ENCODE measurements around the gene EAPP.

EAPP gene

DNA sequence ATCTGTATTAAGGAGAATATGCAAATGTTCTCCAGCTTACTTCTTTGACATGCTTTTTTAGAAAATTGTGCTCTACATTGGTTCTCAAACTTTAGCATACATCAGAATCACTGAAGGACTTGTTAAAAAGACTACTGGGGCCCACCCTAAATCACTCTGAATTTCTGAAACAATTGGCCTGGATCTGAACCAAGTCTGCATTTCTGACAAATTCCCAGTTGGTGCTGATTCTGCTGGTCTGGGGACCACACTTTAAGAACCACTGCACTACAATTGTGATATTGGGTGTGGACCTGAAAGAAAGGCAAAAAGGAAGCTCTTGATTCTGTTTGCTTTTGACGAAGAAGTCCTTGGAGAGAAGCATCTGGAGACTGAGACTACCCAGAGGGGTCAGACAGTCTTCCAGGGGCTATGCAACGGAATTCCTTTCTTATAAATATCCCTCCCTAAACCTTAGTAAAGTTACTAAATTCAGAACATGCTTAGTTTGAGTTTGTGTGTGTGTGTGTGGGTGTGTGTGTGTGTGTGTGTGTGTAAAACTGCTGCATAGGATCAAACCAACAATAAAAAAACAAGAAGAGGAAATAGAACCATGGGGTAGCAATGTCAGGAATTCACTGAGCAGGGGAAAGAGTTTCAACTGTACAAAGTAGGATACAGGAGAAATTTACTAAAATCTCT lies 36.8 kb downstream of the EAPP start:
- H3K27ac ChIP-seq: no peak overlapping the region
- no peaks in the 10 kb centered on the region for H3K27me3 ChIP-seq
- H3K9ac ChIP-seq: no peak overlapping the region
- no peak for TF ChIP-seq Cebpa-rat (IDR thresholded peaks at IDR 0.05)
- H3K4me2 ChIP-seq: no peak overlapping the region
- no peak overlapping the region for H3K4me3 ChIP-seq
- H4K20me1 ChIP-seq: no peaks in the 10 kb centered on the region
- no peaks in the 10 kb centered on the region for H3K36me3 ChIP-seq
- no peaks in the 10 kb centered on the region for H3K9me3 ChIP-seq
- H3K4me1 ChIP-seq: no peaks in the 10 kb centered on the region

GRCh38 chr14:34502001-34502400 lies 37.5 kb downstream of the EAPP start:
- no peak for TF ChIP-seq Cebpa-rat (IDR thresholded peaks at IDR 0.05)

GRCh38 chr14:34501004-34501580 lies 38.4 kb downstream of the EAPP start:
- H3K27ac ChIP-seq: no peak overlapping the region
- no peaks in the 10 kb centered on the region for H3K27me3 ChIP-seq
- no peak for TF ChIP-seq Cebpa-rat (IDR thresholded peaks at IDR 0.05)
- no peak overlapping the region for H3K9ac ChIP-seq
- no peaks in the 10 kb centered on the region for H3K4me1 ChIP-seq
- no peak overlapping the region for H3K4me2 ChIP-seq
- H3K4me3 ChIP-seq: no peak overlapping the region
- no peaks in the 10 kb centered on the region for H3K36me3 ChIP-seq
- no peaks in the 10 kb centered on the region for H3K9me3 ChIP-seq
- H4K20me1 ChIP-seq: no peaks in the 10 kb centered on the region

More at GRCh38 chr14:34502001-34502400, 37.5 kb downstream of the EAPP start:
- Histone ChIP-seq H3K27ac (no peak overlapping the region), H3K9ac (no peak overlapping the region), H3K4me1 (no peaks in the 10 kb centered on the region), H3K9me3 (no peaks in the 10 kb centered on the region), H3K36me3 (no peaks in the 10 kb centered on the region), H4K20me1 (no peaks in the 10 kb centered on the region), H3K27me3 (no peaks in the 10 kb centered on the region), H3K4me3 (no peak overlapping the region), H3K4me2 (no peak overlapping the region)

DNA sequence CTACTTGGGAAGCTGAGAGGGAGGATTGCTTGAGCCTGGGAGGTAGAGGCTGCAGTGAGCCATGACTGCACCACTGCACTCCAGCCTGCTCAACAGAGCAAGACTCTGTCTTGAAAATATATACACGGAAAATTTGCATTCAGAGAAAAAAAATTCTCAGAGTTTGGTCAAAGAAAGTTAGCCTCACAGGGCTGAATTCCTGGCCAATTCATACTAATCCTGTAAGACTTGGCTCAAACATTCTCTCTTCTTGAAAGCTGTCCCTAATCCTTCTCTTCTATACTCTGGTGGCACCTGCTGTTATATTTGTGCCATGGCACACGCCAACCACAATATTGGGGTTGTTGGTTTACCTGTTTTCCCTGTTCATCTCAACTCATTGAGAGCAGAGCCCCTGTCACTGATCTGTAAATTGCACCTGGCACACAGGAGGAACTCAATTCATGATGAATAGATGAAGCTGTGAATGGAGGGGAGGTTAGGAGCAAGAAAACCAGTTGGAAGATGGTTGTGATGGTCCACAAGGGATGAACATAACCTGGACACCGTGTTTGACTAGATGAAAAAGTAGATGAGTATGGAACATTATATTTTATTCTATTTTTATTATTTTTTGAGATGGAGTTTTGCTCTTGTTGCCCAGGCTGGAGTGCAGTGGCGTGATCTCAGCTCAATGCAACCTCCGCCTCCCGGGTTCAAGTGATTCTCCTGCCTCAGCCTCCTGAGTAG lies 40.7 kb downstream of the EAPP start:
- H3K4me3 ChIP-seq: no peak overlapping the region

GRCh38 chr14:34496679-34497513 lies 42.6 kb downstream of the EAPP start:
- H3K4me3 ChIP-seq: no peak overlapping the region
- H3K4me1 ChIP-seq: no peaks in the 10 kb centered on the region
- H3K27ac ChIP-seq: no peak overlapping the region
- H3K36me3 ChIP-seq: no peaks in the 10 kb centered on the region
- TF ChIP-seq Cebpa-rat (IDR thresholded peaks at IDR 0.05): no peak
- no peaks in the 10 kb centered on the region for H3K27me3 ChIP-seq
- H3K9ac ChIP-seq: no peak overlapping the region
- H3K9me3 ChIP-seq: no peaks in the 10 kb centered on the region
- no peak overlapping the region for H3K4me2 ChIP-seq
- H4K20me1 ChIP-seq: no peaks in the 10 kb centered on the region

More for the DNA sequence above, 40.7 kb downstream of the EAPP start:
- H3K4me2 ChIP-seq: no peak overlapping the region
- no peaks in the 10 kb centered on the region for H3K36me3 ChIP-seq
- H3K9ac ChIP-seq: no peak overlapping the region
- H3K9me3 ChIP-seq: no peaks in the 10 kb centered on the region
- no peaks in the 10 kb centered on the region for H3K4me1 ChIP-seq
- no peak overlapping the region for H3K27ac ChIP-seq
- H4K20me1 ChIP-seq: no peaks in the 10 kb centered on the region
- TF ChIP-seq Cebpa-rat (IDR thresholded peaks at IDR 0.05): no peak
- H3K27me3 ChIP-seq: no peaks in the 10 kb centered on the region

- TF ChIP-seq Cebpa-rat (IDR thresholded peaks at IDR 0.05): no peak
- H3K36me3 ChIP-seq: no peaks in the 10 kb centered on the region
- no peaks in the 10 kb centered on the region for H3K4me1 ChIP-seq
- no peak overlapping the region for H3K27ac ChIP-seq
- no peaks in the 10 kb centered on the region for H3K27me3 ChIP-seq
- H3K9ac ChIP-seq: no peak overlapping the region
- no peaks in the 10 kb centered on the region for H4K20me1 ChIP-seq
- H3K4me2 ChIP-seq: no peak overlapping the region
- no peak overlapping the region for H3K4me3 ChIP-seq
- H3K9me3 ChIP-seq: no peaks in the 10 kb centered on the region
These were observed 43.4 kb downstream of the EAPP start for GRCh38 chr14:34496007-34496678.

DNA sequence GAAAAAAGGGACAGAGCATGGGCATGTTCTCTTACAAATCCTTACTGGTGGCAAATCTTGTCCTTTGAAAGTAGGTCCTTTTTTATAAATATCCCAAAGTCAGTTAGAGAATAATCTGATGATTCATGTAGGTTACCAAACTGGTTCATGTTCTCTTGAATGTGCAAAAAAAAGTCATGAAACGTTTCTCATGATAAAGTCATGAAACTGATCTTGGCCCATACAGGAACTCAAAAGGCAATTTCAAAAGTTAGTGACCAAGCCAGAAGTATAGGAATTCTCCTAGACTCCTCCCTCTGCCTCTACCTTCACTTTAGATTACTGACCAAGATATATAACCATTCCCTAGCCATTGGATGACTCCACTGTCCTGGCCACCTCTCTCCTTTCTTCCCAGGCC lies 50.2 kb downstream of the EAPP start:
- Histone ChIP-seq H3K4me3 (no peak overlapping the region), H4K20me1 (no peaks in the 10 kb centered on the region), H3K36me3 (no peaks in the 10 kb centered on the region), H3K27me3 (no peaks in the 10 kb centered on the region), H3K9ac (no peak overlapping the region), H3K4me2 (no peak overlapping the region), H3K9me3 (no peaks in the 10 kb centered on the region), H3K27ac (no peak overlapping the region), H3K4me1 (no peaks in the 10 kb centered on the region)
- TF ChIP-seq Cebpa-rat (IDR thresholded peaks at IDR 0.05): no peak

DNA sequence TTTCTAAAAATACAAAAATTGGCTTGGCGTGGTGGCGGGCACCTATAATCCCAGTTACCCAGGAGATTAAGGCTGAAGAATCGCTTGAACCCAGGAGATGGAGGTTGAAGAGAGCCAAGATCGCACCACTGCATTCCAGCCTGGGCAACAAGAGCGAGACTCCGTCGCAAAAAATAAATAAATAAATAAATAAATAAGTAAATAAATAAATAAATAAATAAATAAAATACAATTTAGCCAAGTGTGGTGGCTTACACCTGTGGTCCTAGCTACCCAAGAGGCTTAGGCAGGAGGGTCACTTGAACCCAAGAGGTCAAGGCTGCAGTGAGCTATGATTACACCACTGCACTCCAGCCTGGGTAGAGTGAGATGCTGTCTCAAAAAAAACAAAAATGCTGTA lies 51.0 kb downstream of the EAPP start:
- Histone ChIP-seq H3K36me3 (no peaks in the 10 kb centered on the region), H3K4me3 (no peak overlapping the region)

GRCh38 chr14:34484726-34485125 lies 54.8 kb downstream of the EAPP start:
- no peaks in the 10 kb centered on the region for H3K4me1 ChIP-seq
- no peaks in the 10 kb centered on the region for H3K36me3 ChIP-seq
- no peak overlapping the region for H3K9ac ChIP-seq
- H4K20me1 ChIP-seq: no peaks in the 10 kb centered on the region
- no peak overlapping the region for H3K27ac ChIP-seq
- no peaks in the 10 kb centered on the region for H3K9me3 ChIP-seq
- H3K4me2 ChIP-seq: no peak overlapping the region
- no peak overlapping the region for H3K4me3 ChIP-seq
- no peaks in the 10 kb centered on the region for H3K27me3 ChIP-seq
- TF ChIP-seq Cebpa-rat (IDR thresholded peaks at IDR 0.05): no peak

More for the DNA sequence above, 51.0 kb downstream of the EAPP start:
- no peaks in the 10 kb centered on the region for H3K9me3 ChIP-seq
- H3K9ac ChIP-seq: no peak overlapping the region
- H3K4me2 ChIP-seq: no peak overlapping the region
- no peaks in the 10 kb centered on the region for H3K27me3 ChIP-seq
- no peaks in the 10 kb centered on the region for H3K4me1 ChIP-seq
- H4K20me1 ChIP-seq: no peaks in the 10 kb centered on the region
- no peak for TF ChIP-seq Cebpa-rat (IDR thresholded peaks at IDR 0.05)
- no peak overlapping the region for H3K27ac ChIP-seq

All from BLaER1 (cell line).